Ovary (tissue), 9 donors: ENCODE data around the gene PTPRN2. TPM values are rescaled to one million over a fixed set of nuclear protein-coding genes. Genes with fewer than 3 reads are reported as not detected.

Source experiments
- DNase-seq, 5 donors: peaks; one replicate each; pipeline ENCODE4 v3.0.0-alpha.2; 2019 to 2020
- H3K27ac ChIP-seq, 2 donors: fragments of 200-600 bp; one replicate each; pipeline versions ENCODE4 v1.5.1 to v1.8.0; 2019 to 2022
- H3K27me3 ChIP-seq: fragments of 200-600 bp; one replicate; pipeline ENCODE4 v1.8.0; 2022
- H3K36me3 ChIP-seq: fragments of 200-600 bp; sonication (generic); one replicate; pipeline ENCODE4 v1.5.1; 2019
- H3K4me1 ChIP-seq: one replicate; pipeline ENCODE4 v1.8.1; 2013; ENCODE audit warnings: mild to moderate bottlenecking, moderate library complexity; ENCODE audit not compliant: insufficient read depth
- H3K4me3 ChIP-seq: fragments of 200-600 bp; sonication (generic); one replicate; pipeline ENCODE4 v1.5.1; 2017
- H3K9me3 ChIP-seq, 2 donors: fragments of 200-600 bp in 1 of 2; sonication (generic) in 1 of 2; one replicate each; pipeline versions ENCODE4 v1.5.1 to v1.8.1; 2013 to 2019; ENCODE audit warnings: mild to moderate bottlenecking in 1 of 2, moderate library complexity in 1 of 2
- EP300 ChIP-seq: sonication (generic); formaldehyde crosslinking; IDR thresholded peaks from one replicate; pipeline ENCODE4 v1.6.1; 2017; ENCODE audit warnings: antibody characterized with exemption
- POLR2A ChIP-seq: fragments of 450-650 bp; IDR thresholded peaks from one replicate; pipeline ENCODE4 v1.6.1; 2017; ENCODE audit warnings: antibody characterized with exemption, mild to moderate bottlenecking, moderate library complexity
- WGBS, 3 donors: extraction: QIAGEN DNeasy Blood & Tissue Kit in 1 of 3; methylation state at CpG; one replicate each; pipeline versions ENCODE4 v1.1.5 to v1.1.7; 2013 to 2017; 5-methylcytosine and 5-hydroxymethylcytosine counted together
- intact Hi-C, 4 donors: fragments of 100-400 bp; cut with DNase I; formaldehyde crosslinking; loops; one replicate each; pipeline versions ENCODE4 v1.11.0 to v1.15.1; 2022 to 2023
- polyA plus RNA-seq, 2 donors: library from polyadenylated mRNA; stranded (reverse); fragments of 200-250 nt in 1 of 2; fragments of 350-450 nt in 1 of 2; fragmentation: Illumina TruSeq in 1 of 2; extraction: RNeasy Lipid Tissue Mini Kit (QIAGEN cat#74804) in 1 of 2; gene quantifications; one replicate each; pipeline ENCODE4 v1.2.3, GENCODE V29; 2013 to 2014
- total RNA-seq, 7 donors: library from RNA; depleted of rRNA in 2 of 7; stranded (reverse); fragments of >200 nt in 2 of 7; fragmentation: NEBNext Ultra II Directional in 3 of 7; extraction: Animal tissue kit (Norgen Biotek cat#: 25700) in 3 of 7; gene quantifications; one replicate each; pipeline versions ENCODE4 v1.1.0 to v1.2.4, GENCODE V29; 2016 to 2023
- TF ChIP-seq, protein P1 (sequence below), 3 donors: fragments of 450-650 bp in 2 of 3; fragments of 200-600 bp in 1 of 3; IDR thresholded peaks; one replicate each; pipeline versions ENCODE4 v1.5.1 to v1.8.0; 2016 to 2022; ENCODE audit warnings: antibody characterized with exemption in 3 of 3, mild to moderate bottlenecking in 1 of 3
- donor health status: DM: no; HTN: no; CAD: no; lungs with moderate emphysema.
- donor health status: DM: no; HTN: no; CAD: no.
- donor health status: Bipolar disorder and iron deficiency.
- donor health status: DM: yes; HTN: yes; CAD: no.
- donor health status: DM: no; HTN: no; CAD: no.
- donor health status: DM: yes; HTN: yes; CAD: no.

PTPRN2 gene
- total and polyA plus RNA-seq, 9 donors = 3.5 to 11.1 (median 5.9) TPM

DNA sequence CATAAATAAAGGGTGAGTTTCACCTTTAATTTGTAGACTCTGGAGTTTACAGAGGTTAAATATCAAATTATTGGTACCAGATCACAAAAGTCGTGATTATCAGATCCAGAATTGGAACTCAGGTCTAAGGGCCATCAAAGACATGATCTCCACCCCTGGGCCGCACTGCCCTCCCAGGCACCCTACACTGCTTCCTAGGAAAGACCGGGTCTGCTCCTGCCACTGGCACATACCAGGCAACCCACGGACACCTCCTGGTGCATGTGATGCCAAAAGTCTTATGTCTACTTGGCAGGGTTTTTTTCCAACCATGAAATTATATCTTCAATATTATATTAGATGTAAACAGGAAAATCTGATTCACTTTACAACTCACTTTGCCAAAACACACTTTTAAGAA is 452.8 kb downstream of the PTPRN2 start:
- Histone ChIP-seq H3K27me3 (no peaks in the 10 kb centered on the region), H3K4me1 (no peaks in the 10 kb centered on the region), H3K4me3 (no peak overlapping the region), H3K36me3 (no peaks in the 10 kb centered on the region), H3K27ac (no peak overlapping the region), H3K9me3 (no peaks in the 10 kb centered on the region)
- WGBS, 3 donors = 77 to 80% (median 78%) methylated on average over 4 of the region's 4 CpGs
- TF ChIP-seq EP300 (no peak), POLR2A (no peak)
- TF ChIP-seq, protein P1, sequence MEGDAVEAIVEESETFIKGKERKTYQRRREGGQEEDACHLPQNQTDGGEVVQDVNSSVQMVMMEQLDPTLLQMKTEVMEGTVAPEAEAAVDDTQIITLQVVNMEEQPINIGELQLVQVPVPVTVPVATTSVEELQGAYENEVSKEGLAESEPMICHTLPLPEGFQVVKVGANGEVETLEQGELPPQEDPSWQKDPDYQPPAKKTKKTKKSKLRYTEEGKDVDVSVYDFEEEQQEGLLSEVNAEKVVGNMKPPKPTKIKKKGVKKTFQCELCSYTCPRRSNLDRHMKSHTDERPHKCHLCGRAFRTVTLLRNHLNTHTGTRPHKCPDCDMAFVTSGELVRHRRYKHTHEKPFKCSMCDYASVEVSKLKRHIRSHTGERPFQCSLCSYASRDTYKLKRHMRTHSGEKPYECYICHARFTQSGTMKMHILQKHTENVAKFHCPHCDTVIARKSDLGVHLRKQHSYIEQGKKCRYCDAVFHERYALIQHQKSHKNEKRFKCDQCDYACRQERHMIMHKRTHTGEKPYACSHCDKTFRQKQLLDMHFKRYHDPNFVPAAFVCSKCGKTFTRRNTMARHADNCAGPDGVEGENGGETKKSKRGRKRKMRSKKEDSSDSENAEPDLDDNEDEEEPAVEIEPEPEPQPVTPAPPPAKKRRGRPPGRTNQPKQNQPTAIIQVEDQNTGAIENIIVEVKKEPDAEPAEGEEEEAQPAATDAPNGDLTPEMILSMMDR (IDR thresholded peaks at IDR 0.05) = no peak
- no peak for DNase-seq
- intact Hi-C loops = no loop called here

DNA sequence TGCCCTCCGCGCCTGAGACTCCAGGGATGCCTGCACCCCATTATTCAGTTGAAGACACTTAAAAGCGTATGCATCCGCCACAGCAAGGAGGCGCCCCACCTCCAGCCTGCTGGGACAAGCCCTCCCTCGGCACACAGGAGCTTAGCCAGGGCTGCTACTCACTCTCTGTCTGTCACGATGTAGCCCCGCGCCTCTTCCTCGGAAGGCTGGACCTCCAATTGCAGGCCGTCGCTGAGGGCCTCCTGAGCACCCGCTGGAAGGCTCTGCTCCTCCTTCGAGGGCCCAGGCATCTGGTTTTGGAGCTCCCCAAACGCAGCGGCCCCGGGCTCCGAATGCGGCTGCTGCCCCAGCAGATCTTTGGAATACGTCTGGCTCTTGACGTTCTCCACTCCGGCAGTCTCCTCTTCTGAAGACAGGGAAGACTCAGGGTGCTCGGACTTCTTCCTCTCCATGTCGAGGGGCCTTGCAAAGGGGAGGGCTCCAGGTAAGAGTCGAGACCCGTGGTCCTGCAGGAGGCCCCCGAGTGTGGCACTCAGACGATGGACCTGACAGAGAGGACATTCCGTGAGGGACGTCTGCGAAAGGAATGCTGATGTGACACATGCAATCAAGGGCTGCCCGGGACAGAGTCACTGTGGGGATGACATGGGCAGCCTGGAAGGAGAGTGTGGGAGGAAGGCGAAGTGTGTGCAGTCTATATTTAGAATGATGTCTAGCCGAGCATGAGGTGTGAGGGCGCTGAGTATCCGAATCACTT is 453.9 kb downstream of the PTPRN2 start:
- intact Hi-C loops = no loop called here
- no peaks in the 10 kb centered on the region for H3K4me1 ChIP-seq
- no peaks in the 10 kb centered on the region for H3K9me3 ChIP-seq
- TF ChIP-seq POLR2A = no peak
- TF ChIP-seq EP300 = no peak
- TF ChIP-seq, protein P1 (IDR thresholded peaks at IDR 0.05) = no peak
- H3K4me3 ChIP-seq = no peak overlapping the region
- no peaks in the 10 kb centered on the region for H3K27me3 ChIP-seq
- WGBS, 3 donors = 78 to 90% (median 87%) methylated on average over 36 of the region's 36 CpGs
- no peak for DNase-seq
- no peaks in the 10 kb centered on the region for H3K36me3 ChIP-seq
- no peak overlapping the region for H3K27ac ChIP-seq

DNA sequence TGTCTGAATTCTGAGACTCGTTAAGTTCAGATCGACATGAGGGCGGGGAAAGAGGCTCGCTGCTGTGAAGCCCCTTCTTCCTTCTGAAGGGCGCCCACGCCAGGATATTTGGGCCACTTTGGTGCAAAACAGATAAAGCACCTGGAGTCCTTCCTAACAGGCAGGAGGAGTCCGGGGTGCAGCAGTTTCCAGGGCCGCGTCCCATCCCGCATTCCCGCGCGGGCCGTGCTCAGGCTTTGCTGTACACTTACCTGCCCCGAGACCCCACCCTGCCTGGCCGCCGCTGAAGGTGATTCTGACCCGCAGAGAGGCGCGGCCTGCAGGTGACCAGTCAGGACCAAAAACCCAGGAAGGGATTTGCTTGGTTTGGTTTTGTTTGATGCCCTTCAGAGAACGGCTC is 454.6 kb downstream of the PTPRN2 start:
- Histone ChIP-seq H3K4me1 (no peaks in the 10 kb centered on the region), H3K27ac (no peak overlapping the region), H3K9me3 (no peaks in the 10 kb centered on the region), H3K27me3 (no peaks in the 10 kb centered on the region), H3K36me3 (no peaks in the 10 kb centered on the region), H3K4me3 (no peak overlapping the region)
- TF ChIP-seq POLR2A (no peak), EP300 (no peak)
- TF ChIP-seq, protein P1 (IDR thresholded peaks at IDR 0.05) = no peak
- intact Hi-C loops = no loop called here
- WGBS, 3 donors = 93 to 94% (median 93%) methylated on average over 21 of the region's 21 CpGs
- no peak for DNase-seq

DNA sequence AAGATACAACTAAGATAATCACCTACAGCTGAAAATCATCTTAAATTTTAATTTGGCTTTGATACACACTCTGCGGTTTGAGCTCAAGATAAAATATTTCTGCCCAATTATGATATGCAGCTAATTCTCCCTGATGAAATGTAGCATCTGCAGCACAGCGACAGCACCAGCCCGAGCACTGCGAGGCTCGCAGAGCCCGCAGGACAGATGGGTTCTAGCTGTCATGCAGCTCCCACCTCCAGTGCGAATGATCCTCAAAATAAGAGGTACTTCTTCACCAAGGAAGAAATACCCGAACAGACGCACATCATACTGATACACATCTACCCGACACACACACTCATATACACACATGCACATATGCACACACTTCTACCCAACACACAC is 457.6 kb downstream of the PTPRN2 start:
- Histone ChIP-seq H3K27me3 (no peaks in the 10 kb centered on the region), H3K36me3 (no peaks in the 10 kb centered on the region), H3K4me3 (no peak overlapping the region), H3K4me1 (no peaks in the 10 kb centered on the region), H3K27ac (no peak overlapping the region), H3K9me3 (no peaks in the 10 kb centered on the region)
- TF ChIP-seq POLR2A = no peak
- TF ChIP-seq, protein P1 (IDR thresholded peaks at IDR 0.05) = no peak
- WGBS, 3 donors = 63 to 88% (median 83%) methylated on average over 10 of the region's 10 CpGs
- no peak for DNase-seq
- intact Hi-C loops = no loop called here
